HG03520 (cell line): ENCODE data around the gene SPAAR.
"Not testable (repeated sequence)": the region's sequence is repeated elsewhere in the genome, so short reads cannot be mapped to it uniquely, and the experiment has no call there.

Source experiments
- ATAC-seq: cut with Tn5 transposase; IDR thresholded peaks from one replicate; pipeline ENCODE4 v1.9.1; 2021; ENCODE audit warnings: mild to moderate bottlenecking, moderate library complexity; ENCODE audit not compliant: unreplicated experiment

The SPAAR gene

GRCh38 chr9:35909274-35909673 lies at the start of gene SPAAR:
TSS of gene SPAAR (plus strand) at chr9:35909490. CDS start at chr9:35910464, 974 bp downstream.
- no peak for ATAC-seq

- ATAC-seq = no peak
Observed at GRCh38 chr9:35859990-35860339, 49.3 kb upstream of the SPAAR start.

GRCh38 chr9:35861161-35861897 lies 48.0 kb upstream of the SPAAR start:
- ATAC-seq = no peak

- ATAC-seq = no peak
Observed at GRCh38 chr9:35862328-35862727, 47.0 kb upstream of the SPAAR start.

GRCh38 chr9:35863583-35863982 lies 45.7 kb upstream of the SPAAR start:
- no peak for ATAC-seq

GRCh38 chr9:35864695-35865255 lies 44.5 kb upstream of the SPAAR start:
- no peak for ATAC-seq

GRCh38 chr9:35867538-35867937 lies 41.8 kb upstream of the SPAAR start:
- ATAC-seq = no peak

- no peak for ATAC-seq
Observed at GRCh38 chr9:35868933-35869332, 40.4 kb upstream of the SPAAR start.

- no peak for ATAC-seq
Observed at GRCh38 chr9:35869621-35870216, 39.6 kb upstream of the SPAAR start.

GRCh38 chr9:35870351-35870923 lies 38.9 kb upstream of the SPAAR start, which contains the start of gene OR13J1:
TSS of gene OR13J1 (minus strand) at chr9:35870401. CDS start at chr9:35870401, 0 bp downstream.
- no peak for ATAC-seq

GRCh38 chr9:35871545-35871944 lies 37.7 kb upstream of the SPAAR start:
- ATAC-seq = no peak

GRCh38 chr9:35872505-35872904 lies 36.8 kb upstream of the SPAAR start:
- no peak for ATAC-seq

- no peak for ATAC-seq
Observed at GRCh38 chr9:35882263-35882848, 26.9 kb upstream of the SPAAR start.

- no peak for ATAC-seq
Observed at GRCh38 chr9:35882996-35883395, 26.3 kb upstream of the SPAAR start.

- ATAC-seq = not testable (repeated sequence)
Observed at GRCh38 chr9:35884908-35885307, 24.4 kb upstream of the SPAAR start.

- ATAC-seq = no peak
Observed at GRCh38 chr9:35891646-35892045, 17.6 kb upstream of the SPAAR start.

- no peak for ATAC-seq
Observed at GRCh38 chr9:35892051-35892450, 17.2 kb upstream of the SPAAR start.

- ATAC-seq = no peak
Observed at GRCh38 chr9:35896570-35896969, 12.7 kb upstream of the SPAAR start.

- ATAC-seq = not testable (repeated sequence)
Observed at GRCh38 chr9:35897376-35898099, 11.8 kb upstream of the SPAAR start.

- no peak for ATAC-seq
Observed at GRCh38 chr9:35898337-35898736, 11.0 kb upstream of the SPAAR start.

- no peak for ATAC-seq
Observed at GRCh38 chr9:35899021-35899420, 10.3 kb upstream of the SPAAR start.
